ENCODE measurements around the gene DCAF4. TPM values are rescaled to one million over a fixed set of nuclear protein-coding genes. Genes with fewer than 3 reads are reported as not detected.

The DCAF4 gene
- total RNA-seq, 1 donor, result 21.0 TPM

- peaks cover 14% of the 10 kb centered on the region for H3K79me2 ChIP-seq (ENCODE audit: insufficient read depth, low read length)
- no peak for TF ChIP-seq CTCF (IDR thresholded peaks at IDR 0.05; ENCODE audit: extremely low read depth, low read depth, low read length)
- no peaks in the 10 kb centered on the region for H3K9me3 ChIP-seq (ENCODE audit: low read depth, low read length)
- no peaks in the 10 kb centered on the region for H3K4me1 ChIP-seq (ENCODE audit: insufficient read depth, low read length)
- H3K36me3 ChIP-seq (ENCODE audit: insufficient read depth, low read length), result peaks cover 33% of the 10 kb centered on the region
- no peak overlapping the region for H3K4me2 ChIP-seq (ENCODE audit: insufficient read depth, low read length)
- H2AFZ ChIP-seq (ENCODE audit: low read length), result no peak overlapping the region
- H3K4me3 ChIP-seq (ENCODE audit: insufficient read depth, low read length), result no peak overlapping the region
- no peaks in the 10 kb centered on the region for H4K20me1 ChIP-seq (ENCODE audit: insufficient read depth, low read length)
- DNase-seq (ENCODE audit: insufficient read length, low spot score, missing footprints), result no peak
- no peaks in the 10 kb centered on the region for H3K27me3 ChIP-seq (ENCODE audit: insufficient read depth, low read length)
- H3K27ac ChIP-seq (ENCODE audit: low read depth, low read length), result no peak overlapping the region
Observed at GRCh38 chr14:72939630-72940029, 13.4 kb downstream of the DCAF4 start.

GRCh38 chr14:72941286-72941985 lies 15.2 kb downstream of the DCAF4 start:
- H3K4me2 ChIP-seq (ENCODE audit: insufficient read depth, low read length), result no peak overlapping the region
- no peak for TF ChIP-seq CTCF (IDR thresholded peaks at IDR 0.05; ENCODE audit: extremely low read depth, low read depth, low read length)
- H3K27me3 ChIP-seq (ENCODE audit: insufficient read depth, low read length), result no peaks in the 10 kb centered on the region
- no peaks in the 10 kb centered on the region for H3K4me1 ChIP-seq (ENCODE audit: insufficient read depth, low read length)
- peaks cover 8% of the 10 kb centered on the region for H3K79me2 ChIP-seq (ENCODE audit: insufficient read depth, low read length)
- H3K27ac ChIP-seq (ENCODE audit: low read depth, low read length), result no peak overlapping the region
- H3K36me3 ChIP-seq (ENCODE audit: insufficient read depth, low read length), result peaks cover 33% of the 10 kb centered on the region
- DNase-seq (ENCODE audit: insufficient read length, low spot score, missing footprints), result no peak
- no peaks in the 10 kb centered on the region for H4K20me1 ChIP-seq (ENCODE audit: insufficient read depth, low read length)
- no peak overlapping the region for H3K4me3 ChIP-seq (ENCODE audit: insufficient read depth, low read length)
- H3K9me3 ChIP-seq (ENCODE audit: low read depth, low read length), result no peaks in the 10 kb centered on the region
- no peak overlapping the region for H2AFZ ChIP-seq (ENCODE audit: low read length)

- H3K4me2 ChIP-seq (ENCODE audit: insufficient read depth, low read length), result no peak overlapping the region
- no peak overlapping the region for H3K27ac ChIP-seq (ENCODE audit: low read depth, low read length)
- no peaks in the 10 kb centered on the region for H4K20me1 ChIP-seq (ENCODE audit: insufficient read depth, low read length)
- DNase-seq (ENCODE audit: insufficient read length, low spot score, missing footprints), result no peak
- H3K36me3 ChIP-seq (ENCODE audit: insufficient read depth, low read length), result peaks cover 37% of the 10 kb centered on the region
- peaks cover 2% of the 10 kb centered on the region for H3K79me2 ChIP-seq (ENCODE audit: insufficient read depth, low read length)
- no peaks in the 10 kb centered on the region for H3K4me1 ChIP-seq (ENCODE audit: insufficient read depth, low read length)
- H3K9me3 ChIP-seq (ENCODE audit: low read depth, low read length), result no peaks in the 10 kb centered on the region
- H3K4me3 ChIP-seq (ENCODE audit: insufficient read depth, low read length), result no peak overlapping the region
- no peaks in the 10 kb centered on the region for H3K27me3 ChIP-seq (ENCODE audit: insufficient read depth, low read length)
- no peak for TF ChIP-seq CTCF (IDR thresholded peaks at IDR 0.05; ENCODE audit: extremely low read depth, low read depth, low read length)
- H2AFZ ChIP-seq (ENCODE audit: low read length), result no peak overlapping the region
Observed at GRCh38 chr14:72942934-72943333, 16.7 kb downstream of the DCAF4 start.

DNA sequence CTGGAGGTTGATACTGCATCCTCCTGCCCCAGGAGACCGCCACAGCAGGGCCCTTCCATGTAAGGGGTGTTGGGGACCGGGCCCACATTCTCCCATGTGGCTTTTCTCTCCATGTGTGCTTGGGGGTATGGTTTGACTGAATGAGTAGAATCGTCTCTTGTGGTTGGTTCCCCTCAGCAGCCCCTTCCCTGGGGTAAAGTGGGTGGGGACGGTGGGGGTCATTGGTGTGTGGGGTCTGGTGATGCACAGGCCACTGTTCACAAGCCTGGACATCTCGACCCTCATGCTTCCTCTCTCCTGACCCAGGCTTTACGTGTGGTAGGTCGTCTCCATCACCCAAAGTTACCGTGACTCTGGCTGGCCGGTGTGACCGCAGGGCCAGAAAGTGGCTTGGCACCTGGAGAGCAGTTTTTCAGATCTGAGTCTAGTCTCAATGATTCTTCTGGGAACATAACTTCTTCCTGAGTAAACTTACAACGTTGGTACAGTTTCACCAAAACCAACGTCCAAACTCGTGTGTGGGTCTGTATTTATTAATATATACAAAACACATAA lies 17.7 kb downstream of the DCAF4 start:
- H3K9me3 ChIP-seq (ENCODE audit: low read depth, low read length), result no peaks in the 10 kb centered on the region
- no peak for TF ChIP-seq CTCF (IDR thresholded peaks at IDR 0.05; ENCODE audit: extremely low read depth, low read depth, low read length)
- H3K27me3 ChIP-seq (ENCODE audit: insufficient read depth, low read length), result no peaks in the 10 kb centered on the region
- H4K20me1 ChIP-seq (ENCODE audit: insufficient read depth, low read length), result no peaks in the 10 kb centered on the region
- no peak overlapping the region for H3K4me3 ChIP-seq (ENCODE audit: insufficient read depth, low read length)
- DNase-seq (ENCODE audit: insufficient read length, low spot score, missing footprints), result no peak
- peaks cover 36% of the 10 kb centered on the region for H3K36me3 ChIP-seq (ENCODE audit: insufficient read depth, low read length)
- H2AFZ ChIP-seq (ENCODE audit: low read length), result no peak overlapping the region
- no peaks in the 10 kb centered on the region for H3K79me2 ChIP-seq (ENCODE audit: insufficient read depth, low read length)
- no peaks in the 10 kb centered on the region for H3K4me1 ChIP-seq (ENCODE audit: insufficient read depth, low read length)
- no peak overlapping the region for H3K4me2 ChIP-seq (ENCODE audit: insufficient read depth, low read length)
- H3K27ac ChIP-seq (ENCODE audit: low read depth, low read length), result no peak overlapping the region

Data from osteoblast (primary cell).